Motor neuron (in vitro differentiated cells): ENCODE results near the gene GORAB. TPM values are rescaled to one million over a fixed set of nuclear protein-coding genes. Genes with fewer than 3 reads are reported as not detected.
A peak's percentile ranks its signal among the peaks of the same experiment; 100 is the strongest.

Experiments
- ATAC-seq, 8 experiments: fragments of 200-7000 bp; cut with Tn5 transposase; replicated peaks in 6 of 8; 2 replicates each; pipeline ENCODE4 v1.8.0; 2021; ENCODE audit warnings: mild to moderate bottlenecking in 8 of 8, moderate library complexity in 8 of 8
- H3K27ac ChIP-seq, 2 donors: fragments of 250-450 bp; sonication (Bioruptor Pico); 2 replicates each; pipeline ENCODE4 v1.9.0; 2021; ENCODE audit warnings: antibody characterized with exemption in 2 of 2, mild to moderate bottlenecking in 2 of 2, moderate library complexity in 1 of 2
- H3K4me1 ChIP-seq, 2 donors: fragments of 250-450 bp; sonication (Bioruptor Pico); replicated peaks in 1 of 2; 2 replicates each; pipeline ENCODE4 v1.6.1; 2021; ENCODE audit warnings: antibody characterized with exemption in 2 of 2, mild to moderate bottlenecking in 2 of 2, moderate library complexity in 1 of 2
- H3K4me3 ChIP-seq, 5 donors: fragments of 250-450 bp; sonication (Bioruptor Pico); 2 replicates each; pipeline ENCODE4 v1.9.0; 2021; ENCODE audit warnings: antibody characterized with exemption in 5 of 5, mild to moderate bottlenecking in 5 of 5, moderate library complexity in 4 of 5
- WGBS, 10 experiments: fragments of 450-650 bp; shearing (Covaris generic); methylation state at CpG; one replicate each; pipeline ENCODE4 v1.0.0; 2022; 5-methylcytosine and 5-hydroxymethylcytosine counted together
- in situ Hi-C, 9 experiments: fragments of 400-800 bp; cut with MboI; loops; one replicate each; pipeline ENCODE4 v1.15.0; 2021; ENCODE audit warnings: low sequenced_read_pairs in 9 of 9, low pct_unique_long_range_greater_than_20kb in 2 of 9; ENCODE audit not compliant: unreplicated experiment in 9 of 9
- total RNA-seq, 8 experiments: library from RNA; unstranded; fragments of 300-600 nt; gene quantifications; 2 replicates each; pipeline versions ENCODE4 v1.2.3 to v1.2.4, GENCODE V29; 2022

GORAB gene
- total RNA-seq, 8 experiments from 2014 or later = 11.7 to 21.6 (median 18.1) TPM

- no peak overlapping the region for H3K4me3 ChIP-seq
- H3K4me1 ChIP-seq = peaks cover 0 to 9% of the 10 kb centered on the region in 2 donors
- H3K27ac ChIP-seq = no peak overlapping the region
- 6 to 58% (median 26%) methylated on average over 5 to 11 of the region's 11 CpGs for WGBS, 10 experiments
- ATAC-seq = peak in 7 of 8 experiments; percentile 29 to 83 (median 69)
- in situ Hi-C loops = no loop called here
Measured at GRCh38 chr1:170586321-170587252, 54.6 kb downstream of the GORAB start.

- in situ Hi-C loops = no loop called here
- peak in 2 of 8 experiments; percentile 59 to 62 for ATAC-seq
- 6 to 91% (median 75%) methylated on average over 3 to 4 of the region's 4 CpGs for WGBS, 10 experiments
- H3K27ac ChIP-seq = no peak overlapping the region
- peaks cover 0 to 9% of the 10 kb centered on the region in 2 donors for H3K4me1 ChIP-seq
- no peak overlapping the region for H3K4me3 ChIP-seq
Measured at GRCh38 chr1:170587253-170587593, 55.3 kb downstream of the GORAB start.

- Histone ChIP-seq H3K27ac (no peak overlapping the region), H3K4me3 (no peak overlapping the region), H3K4me1 (peaks cover 0 to 7% of the 10 kb centered on the region in 2 donors)
- in situ Hi-C loops = no loop called here
- WGBS, 10 experiments = 8 to 96% (median 78%) methylated on average over 5 to 13 of the region's 13 CpGs
- no peak for ATAC-seq
Measured at GRCh38 chr1:170590921-170591705, 59.1 kb downstream of the GORAB start.

GRCh38 chr1:170592591-170593111 is 60.7 kb downstream of the GORAB start:
- Histone ChIP-seq H3K4me1 (no peaks in the 10 kb centered on the region), H3K4me3 (no peak overlapping the region), H3K27ac (no peak overlapping the region)
- WGBS, 10 experiments = 0 to 100% (median 76%) methylated on average over 1 to 2 of the region's 2 CpGs
- in situ Hi-C loops = no loop called here
- peak in 1 of 8 experiments; percentile 45 for ATAC-seq

GRCh38 chr1:170593173-170594011 is 61.4 kb downstream of the GORAB start:
- H3K4me1 ChIP-seq = no peaks in the 10 kb centered on the region
- no peak overlapping the region for H3K4me3 ChIP-seq
- in situ Hi-C loops = no loop called here
- WGBS, 10 experiments = 0 to 100% (median 57%) methylated on average over 2 to 5 of the region's 5 CpGs
- ATAC-seq = peak in 2 of 8 experiments; percentile 45 to 60
- H3K27ac ChIP-seq = no peak overlapping the region

- Histone ChIP-seq H3K4me3 (no peak overlapping the region), H3K27ac (no peak overlapping the region), H3K4me1 (no peaks in the 10 kb centered on the region)
- in situ Hi-C loops = no loop called here
- ATAC-seq = no peak
- 0 to 100% (median 82%) methylated on average over 1 to 5 of the region's 5 CpGs; no CpG with 5 or more reads in 1 of the 10 experiments for WGBS, 10 experiments
Measured at GRCh38 chr1:170594066-170594626, 62.2 kb downstream of the GORAB start.

GRCh38 chr1:170596701-170597100 is 64.7 kb downstream of the GORAB start:
- Histone ChIP-seq H3K27ac (no peak overlapping the region), H3K4me3 (no peak overlapping the region), H3K4me1 (no peaks in the 10 kb centered on the region)
- in situ Hi-C loops = no loop called here
- 79 to 100% (median 88%) methylated on average over 1 to 5 of the region's 5 CpGs for WGBS, 10 experiments
- ATAC-seq = no peak

- in situ Hi-C loops = no loop called here
- 50 to 100% (median 92%) methylated on average over 1 of the region's 1 CpG; no CpG with 5 or more reads in 1 of the 10 experiments for WGBS, 10 experiments
- Histone ChIP-seq H3K4me1 (no peaks in the 10 kb centered on the region), H3K4me3 (no peak overlapping the region), H3K27ac (no peak overlapping the region)
- ATAC-seq = no peak
Measured at GRCh38 chr1:170598618-170599017, 66.7 kb downstream of the GORAB start.

- in situ Hi-C loops = no loop called here
- Histone ChIP-seq H3K27ac (no peak overlapping the region), H3K4me1 (no peaks in the 10 kb centered on the region), H3K4me3 (no peak overlapping the region)
- no peak for ATAC-seq
Measured at GRCh38 chr1:170599033-170599432, 67.1 kb downstream of the GORAB start.

- in situ Hi-C loops = no loop called here
- Histone ChIP-seq H3K4me3 (no peak overlapping the region), H3K4me1 (no peaks in the 10 kb centered on the region), H3K27ac (no peak overlapping the region)
- ATAC-seq = no peak
- WGBS, 10 experiments = 17 to 100% (median 60%) methylated on average over 1 of the region's 1 CpG; no CpG with 5 or more reads in 4 of the 10 experiments
Measured at GRCh38 chr1:170601866-170602265, 69.9 kb downstream of the GORAB start.
